Measurements from ENCODE around the gene H6PD.
A peak's percentile ranks its signal among the peaks of the same experiment; 100 is the strongest.

Gene H6PD

GRCh38 chr1:9260059-9260766, 25.6 kb downstream of the H6PD start:
- DNase-seq = no peak

- no peak for DNase-seq
These were observed 26.9 kb downstream of the H6PD start for GRCh38 chr1:9261496-9261895.

- DNase-seq = no peak
These were observed 27.8 kb downstream of the H6PD start for GRCh38 chr1:9262096-9262986.

GRCh38 chr1:9263276-9263855, 28.8 kb downstream of the H6PD start:
- DNase-seq = no peak

GRCh38 chr1:9263984-9264872, 29.7 kb downstream of the H6PD start:
- no peak for DNase-seq

GRCh38 chr1:9265037-9265436, 30.5 kb downstream of the H6PD start:
- DNase-seq = no peak

GRCh38 chr1:9265968-9266367, 31.4 kb downstream of the H6PD start:
- DNase-seq = no peak

GRCh38 chr1:9267352-9267686, 32.7 kb downstream of the H6PD start:
- no peak for DNase-seq

- no peak for DNase-seq
These were observed 33.4 kb downstream of the H6PD start for GRCh38 chr1:9267827-9268581.

GRCh38 chr1:9269078-9269501, 34.5 kb downstream of the H6PD start:
- no peak for DNase-seq

GRCh38 chr1:9269721-9270120, 35.1 kb downstream of the H6PD start:
- no peak for DNase-seq

- DNase-seq = no peak
These were observed 35.8 kb downstream of the H6PD start for GRCh38 chr1:9270290-9270883.

- no peak for DNase-seq
These were observed 36.7 kb downstream of the H6PD start for GRCh38 chr1:9271283-9271682.

GRCh38 chr1:9271861-9272595, 37.5 kb downstream of the H6PD start:
- no peak for DNase-seq

GRCh38 chr1:9273177-9273576, 38.6 kb downstream of the H6PD start:
- no peak for DNase-seq

- no peak for DNase-seq
These were observed 40.6 kb downstream of the H6PD start for GRCh38 chr1:9275161-9275560.

- peak; percentile 54 for DNase-seq
These were observed 41.0 kb downstream of the H6PD start for GRCh38 chr1:9275567-9276034.

GRCh38 chr1:9278116-9278515, 43.5 kb downstream of the H6PD start:
- DNase-seq = no peak

GRCh38 chr1:9278585-9279153, 44.1 kb downstream of the H6PD start:
- DNase-seq = no peak

GRCh38 chr1:9279172-9279840, 44.7 kb downstream of the H6PD start:
- DNase-seq = no peak
